NCI-H1105 (cell line): ENCODE results near the gene SMAD7.

Source experiments
- DNase-seq: peaks from one replicate; lab custom pipeline; 2025; lab: John Stamatoyannopoulos, UW

The SMAD7 gene

GRCh38 chr18:48929941-48930713, 20.6 kb downstream of the SMAD7 start:
- no peak for DNase-seq

- DNase-seq = no peak
Observed at GRCh38 chr18:48929212-48929612, 21.6 kb downstream of the SMAD7 start.

- DNase-seq = peak; percentile 86
Observed at GRCh38 chr18:48928787-48929186, 22.0 kb downstream of the SMAD7 start.

GRCh38 chr18:48927286-48928080, 23.3 kb downstream of the SMAD7 start:
- no peak for DNase-seq

- DNase-seq = no peak
Observed at GRCh38 chr18:48926420-48926857, 24.3 kb downstream of the SMAD7 start.

- DNase-seq = no peak
Observed at GRCh38 chr18:48925491-48925780, 25.3 kb downstream of the SMAD7 start.

- no peak for DNase-seq
Observed at GRCh38 chr18:48924630-48925490, 25.9 kb downstream of the SMAD7 start.

GRCh38 chr18:48923746-48924629, 26.8 kb downstream of the SMAD7 start:
- no peak for DNase-seq

GRCh38 chr18:48922801-48923730, 27.7 kb downstream of the SMAD7 start:
- no peak for DNase-seq

GRCh38 chr18:48922226-48922800, 28.5 kb downstream of the SMAD7 start:
- no peak for DNase-seq

- no peak for DNase-seq
Observed at GRCh38 chr18:48921305-48922225, 29.2 kb downstream of the SMAD7 start.

- DNase-seq = no peak
Observed at GRCh38 chr18:48920408-48921038, 30.2 kb downstream of the SMAD7 start.

GRCh38 chr18:48919547-48919946, 31.2 kb downstream of the SMAD7 start:
- no peak for DNase-seq

GRCh38 chr18:48918660-48919456, 31.9 kb downstream of the SMAD7 start:
- DNase-seq = no peak

GRCh38 chr18:48917579-48918517, 32.9 kb downstream of the SMAD7 start:
- DNase-seq = no peak

GRCh38 chr18:48915626-48916425, 34.9 kb downstream of the SMAD7 start:
- no peak for DNase-seq
